Activated T-helper 2 cell treated with anti-CD3 and anti-CD28 coated beads, Interferon-gamma antibody, Interleukin-2, Interleukin-4, amounts not matched to agents 10 μg/mL and 5 μg/mL and 100 μg/mL, durations not matched to agents 14 hours and 24 hours and 36 hours (primary cell): ENCODE measurements around the gene SFMBT2. TPM values are rescaled to one million over a fixed set of nuclear protein-coding genes. Genes with fewer than 3 reads are reported as not detected.

Source experiments
- DNase-seq: peaks from one replicate; pipeline ENCODE4 v3.0.0; 2021; ENCODE audit warnings: low spot score
- H3K27ac Mint-ChIP-seq: one replicate; pipeline ENCODE4 v1.8.0; 2021; ENCODE audit warnings: mixed read lengths
- H3K27me3 Mint-ChIP-seq: one replicate; pipeline ENCODE4 v1.8.0; 2021; ENCODE audit warnings: low read depth, mixed read lengths
- H3K36me3 Mint-ChIP-seq: one replicate; pipeline ENCODE4 v1.8.0; 2021; ENCODE audit warnings: low read depth, mixed read lengths
- H3K4me1 Mint-ChIP-seq: one replicate; pipeline ENCODE4 v1.8.0; 2021; ENCODE audit warnings: low read depth, mixed read lengths
- H3K4me3 Mint-ChIP-seq: one replicate; pipeline ENCODE4 v1.8.0; 2021; ENCODE audit warnings: low read depth, mild to moderate bottlenecking, moderate library complexity, mixed read lengths
- H3K9me3 Mint-ChIP-seq: one replicate; pipeline ENCODE4 v1.8.0; 2021; ENCODE audit warnings: mixed read lengths
- intact Hi-C: fragments of 100-400 bp; cut with micrococcal nuclease; formaldehyde crosslinking; loops from one replicate; pipeline ENCODE4 v1.15.1; 2023
- total RNA-seq: library from RNA; stranded (reverse); gene quantifications from 2 replicates; pipeline ENCODE4 v1.2.3, GENCODE V29; 2022

Gene SFMBT2
- total RNA-seq, 1 donor from 2014 or later, result 27.6 TPM

DNA sequence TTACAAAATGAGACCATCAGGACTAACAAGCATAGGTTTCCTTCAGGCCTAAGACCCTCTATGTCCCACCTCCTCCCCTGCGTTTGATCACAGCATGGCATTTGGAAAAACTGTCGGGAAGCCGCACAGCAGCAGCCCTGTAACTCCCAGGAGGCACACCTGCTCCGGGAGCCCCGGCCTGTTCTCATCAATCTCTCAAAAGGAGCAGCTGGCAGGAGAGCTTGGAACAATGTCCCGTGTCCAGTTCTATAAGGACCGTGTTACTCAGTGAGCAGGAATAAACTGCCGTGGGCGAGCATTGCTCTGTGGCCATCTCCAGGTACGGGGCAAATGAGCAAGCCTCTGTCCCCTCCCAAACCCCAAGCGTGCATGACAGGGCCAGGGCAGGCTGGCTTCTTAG lies 236.9 kb downstream of the SFMBT2 start:
- Mint-ChIP-seq H3K36me3 (peaks cover 75% of the 10 kb centered on the region), H3K27ac (no peak overlapping the region), H3K4me3 (no peak overlapping the region), H3K9me3 (peaks cover 23% of the 10 kb centered on the region), H3K4me1 (peaks cover 2% of the 10 kb centered on the region), H3K27me3 (no peaks in the 10 kb centered on the region)
- DNase-seq, result no peak
- intact Hi-C loops, result no loop called here

- no peak for DNase-seq
- intact Hi-C loops, result no loop called here
- no peak overlapping the region for H3K4me3 Mint-ChIP-seq
- peaks cover 71% of the 10 kb centered on the region for H3K36me3 Mint-ChIP-seq
- H3K27ac Mint-ChIP-seq, result no peak overlapping the region
- peaks cover 20% of the 10 kb centered on the region for H3K9me3 Mint-ChIP-seq
- H3K27me3 Mint-ChIP-seq, result no peaks in the 10 kb centered on the region
- H3K4me1 Mint-ChIP-seq, result no peaks in the 10 kb centered on the region
Observed at GRCh38 chr10:7171825-7172224, 239.0 kb downstream of the SFMBT2 start.

DNA sequence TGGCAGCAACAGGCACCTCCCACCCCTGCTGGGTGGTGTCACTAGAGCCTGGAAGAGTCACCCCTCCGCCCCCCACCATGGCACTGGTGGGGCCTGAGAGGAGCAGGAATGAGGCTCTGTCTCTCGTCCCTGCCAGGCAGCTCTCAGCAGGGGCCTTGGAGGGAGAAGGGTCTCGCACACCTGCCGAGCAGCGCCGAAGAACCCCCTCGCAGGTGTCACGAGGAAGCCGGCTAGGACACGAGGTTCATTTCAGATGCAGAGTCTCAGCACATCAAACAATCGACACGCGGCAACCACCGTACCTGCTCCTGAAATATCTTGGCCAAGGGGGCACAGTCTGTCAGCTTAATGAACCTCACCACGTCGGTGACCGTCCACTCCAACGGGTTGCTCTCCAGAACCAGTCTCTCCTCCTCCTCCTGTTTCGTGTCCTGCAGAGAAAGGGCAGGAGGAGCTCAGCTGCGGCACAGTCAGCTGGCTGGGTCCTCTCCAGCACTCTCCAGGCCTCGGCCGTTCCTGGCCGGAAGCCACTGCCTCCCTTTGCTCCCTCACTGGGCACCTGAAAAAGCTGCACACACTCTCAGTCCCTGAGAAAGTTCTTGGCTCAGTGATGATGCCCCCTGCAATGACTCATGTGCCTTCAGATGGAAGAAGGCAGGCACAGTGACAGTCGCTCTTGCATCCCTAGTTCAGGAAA lies 240.1 kb downstream of the SFMBT2 start:
- intact Hi-C loops, result no loop called here
- Mint-ChIP-seq H3K27me3 (no peaks in the 10 kb centered on the region), H3K27ac (no peak overlapping the region), H3K9me3 (peaks cover 9% of the 10 kb centered on the region), H3K4me3 (no peak overlapping the region), H3K36me3 (peaks cover 66% of the 10 kb centered on the region), H3K4me1 (no peaks in the 10 kb centered on the region)
- DNase-seq, result no peak

DNA sequence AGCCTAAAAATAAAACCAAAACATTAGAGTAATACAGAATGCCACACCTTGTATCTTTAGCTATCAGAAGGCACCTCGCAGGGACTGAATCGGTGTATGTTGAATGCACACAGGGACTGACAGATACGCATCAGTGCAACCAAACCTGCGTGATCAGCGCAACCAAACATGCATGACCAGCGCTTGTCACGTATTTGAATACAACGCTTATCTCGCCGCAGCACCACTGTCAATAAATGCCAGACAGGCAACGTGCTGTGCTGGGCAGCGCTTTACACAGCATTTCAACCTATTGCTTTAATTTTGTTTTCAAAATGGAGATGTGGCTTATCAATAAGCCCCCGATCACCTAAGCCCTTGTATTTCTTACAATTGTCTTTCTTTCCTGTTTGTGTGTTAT lies 242.4 kb downstream of the SFMBT2 start:
- no peak for DNase-seq
- peaks cover 62% of the 10 kb centered on the region for H3K36me3 Mint-ChIP-seq

GRCh38 chr10:7165500-7166177 lies 245.2 kb downstream of the SFMBT2 start:
- Mint-ChIP-seq H3K27me3 (no peaks in the 10 kb centered on the region), H3K4me1 (no peaks in the 10 kb centered on the region)

More for the DNA sequence above, 242.4 kb downstream of the SFMBT2 start:
- no peaks in the 10 kb centered on the region for H3K4me1 Mint-ChIP-seq
- no peaks in the 10 kb centered on the region for H3K27me3 Mint-ChIP-seq
- intact Hi-C loops, result no loop called here
- H3K27ac Mint-ChIP-seq, result no peak overlapping the region
- H3K4me3 Mint-ChIP-seq, result no peak overlapping the region
- no peaks in the 10 kb centered on the region for H3K9me3 Mint-ChIP-seq

GRCh38 chr10:7164955-7165354 lies 245.9 kb downstream of the SFMBT2 start:
- H3K27me3 Mint-ChIP-seq, result no peaks in the 10 kb centered on the region
- intact Hi-C loops, result no loop called here
- peaks cover 77% of the 10 kb centered on the region for H3K36me3 Mint-ChIP-seq
- no peaks in the 10 kb centered on the region for H3K9me3 Mint-ChIP-seq
- no peak for DNase-seq
- peaks cover 4% of the 10 kb centered on the region for H3K4me1 Mint-ChIP-seq
- no peak overlapping the region for H3K27ac Mint-ChIP-seq
- H3K4me3 Mint-ChIP-seq, result no peak overlapping the region

More at GRCh38 chr10:7165500-7166177, 245.2 kb downstream of the SFMBT2 start:
- DNase-seq, result no peak
- H3K27ac Mint-ChIP-seq, result no peak overlapping the region
- intact Hi-C loops, result no loop called here
- no peaks in the 10 kb centered on the region for H3K9me3 Mint-ChIP-seq
- H3K36me3 Mint-ChIP-seq, result peaks cover 71% of the 10 kb centered on the region
- H3K4me3 Mint-ChIP-seq, result no peak overlapping the region

GRCh38 chr10:7162331-7162730 lies 248.5 kb downstream of the SFMBT2 start:
- H3K9me3 Mint-ChIP-seq, result no peaks in the 10 kb centered on the region
- no peak for DNase-seq
- H3K36me3 Mint-ChIP-seq, result peaks cover 79% of the 10 kb centered on the region
- H3K27me3 Mint-ChIP-seq, result no peaks in the 10 kb centered on the region
- H3K4me3 Mint-ChIP-seq, result no peak overlapping the region
- peaks cover 13% of the 10 kb centered on the region for H3K4me1 Mint-ChIP-seq
- intact Hi-C loops, result no loop called here
- H3K27ac Mint-ChIP-seq, result no peak overlapping the region

- Mint-ChIP-seq H3K36me3 (peaks cover 78% of the 10 kb centered on the region), H3K27ac (no peak overlapping the region), H3K27me3 (no peaks in the 10 kb centered on the region), H3K4me3 (no peak overlapping the region), H3K9me3 (no peaks in the 10 kb centered on the region), H3K4me1 (peaks cover 13% of the 10 kb centered on the region)
- no peak for DNase-seq
- intact Hi-C loops, result no loop called here
Observed at GRCh38 chr10:7161484-7162250, 249.2 kb downstream of the SFMBT2 start.

GRCh38 chr10:7159928-7160327 lies 250.9 kb downstream of the SFMBT2 start:
- intact Hi-C loops, result no loop called here
- Mint-ChIP-seq H3K27me3 (no peaks in the 10 kb centered on the region), H3K27ac (peak overlapping the region; percentile 58), H3K36me3 (peaks cover 68% of the 10 kb centered on the region), H3K4me1 (peaks cover 13% of the 10 kb centered on the region), H3K9me3 (no peaks in the 10 kb centered on the region), H3K4me3 (no peak overlapping the region)
- no peak for DNase-seq

DNA sequence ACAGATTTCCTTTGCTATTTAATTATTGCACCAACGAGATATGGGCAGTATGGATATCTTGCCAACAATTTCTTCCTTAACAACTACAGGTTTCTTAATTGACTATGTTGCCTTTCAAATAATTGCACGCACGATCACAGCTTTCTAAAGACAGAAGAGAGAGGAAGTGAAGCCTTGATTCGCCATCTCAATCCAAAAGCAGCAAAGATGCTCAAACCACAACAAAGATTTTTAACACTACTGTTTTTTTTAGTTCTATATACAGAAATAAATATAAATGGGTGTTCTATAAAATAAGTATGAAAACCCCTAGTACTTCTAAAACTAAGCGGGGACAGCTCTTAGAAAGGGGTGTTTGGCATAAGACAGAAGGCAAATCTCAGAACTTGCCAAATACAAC lies 251.3 kb downstream of the SFMBT2 start:
- Mint-ChIP-seq H3K4me3 (no peak overlapping the region), H3K9me3 (no peaks in the 10 kb centered on the region), H3K4me1 (peaks cover 13% of the 10 kb centered on the region), H3K36me3 (peaks cover 64% of the 10 kb centered on the region), H3K27ac (no peak overlapping the region), H3K27me3 (no peaks in the 10 kb centered on the region)
- intact Hi-C loops, result no loop called here
- no peak for DNase-seq

DNA sequence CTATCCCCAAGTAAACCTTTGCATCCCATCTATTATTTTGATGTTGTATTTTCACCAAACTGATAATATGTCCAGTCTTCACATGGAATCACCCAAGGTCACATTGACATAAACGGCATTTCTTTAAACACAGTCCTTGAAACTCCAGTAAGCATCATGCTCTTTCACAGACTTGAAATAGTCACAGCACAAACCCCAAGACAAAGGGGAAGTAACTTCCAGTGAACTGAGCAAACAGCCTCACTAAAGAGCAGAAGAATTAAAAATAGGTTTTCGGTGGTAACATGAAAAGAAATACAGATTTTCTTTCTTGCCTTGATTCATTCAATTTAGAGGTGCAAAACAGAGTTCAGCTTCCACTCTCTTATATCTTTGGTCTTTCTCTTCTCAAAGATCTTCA lies 253.7 kb downstream of the SFMBT2 start:
- no peak overlapping the region for H3K4me3 Mint-ChIP-seq
- intact Hi-C loops, result no loop called here
- DNase-seq, result no peak
- peaks cover 20% of the 10 kb centered on the region for H3K4me1 Mint-ChIP-seq
- H3K27ac Mint-ChIP-seq, result no peak overlapping the region
- peaks cover 12% of the 10 kb centered on the region for H3K27me3 Mint-ChIP-seq
- peaks cover 47% of the 10 kb centered on the region for H3K36me3 Mint-ChIP-seq
- peaks cover 4% of the 10 kb centered on the region for H3K9me3 Mint-ChIP-seq

DNA sequence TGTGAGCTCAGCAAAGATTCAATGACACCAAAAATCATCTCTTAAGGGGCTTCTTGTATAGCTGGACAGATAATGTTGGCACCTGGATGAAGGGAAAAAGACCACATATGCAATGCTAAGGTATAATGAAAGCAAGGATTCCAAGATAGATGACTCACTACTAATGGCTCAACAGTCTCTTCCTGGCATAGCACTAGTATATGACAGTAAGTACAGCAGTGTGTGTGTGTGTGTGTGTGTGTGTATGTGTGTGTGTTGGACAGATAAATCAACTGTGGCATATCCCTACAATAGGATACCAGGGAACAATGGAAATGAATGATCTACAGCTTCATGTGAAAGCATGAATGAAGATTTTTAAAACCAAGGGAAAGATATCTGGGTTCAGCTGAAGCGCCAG lies 257.1 kb downstream of the SFMBT2 start:
- intact Hi-C loops, result no loop called here
- no peak overlapping the region for H3K27ac Mint-ChIP-seq
- peaks cover 17% of the 10 kb centered on the region for H3K36me3 Mint-ChIP-seq
- H3K27me3 Mint-ChIP-seq, result peaks cover 17% of the 10 kb centered on the region
- H3K4me3 Mint-ChIP-seq, result no peak overlapping the region
- no peak for DNase-seq
- peaks cover 8% of the 10 kb centered on the region for H3K4me1 Mint-ChIP-seq
- peaks cover 4% of the 10 kb centered on the region for H3K9me3 Mint-ChIP-seq

GRCh38 chr10:7152982-7153381 lies 257.9 kb downstream of the SFMBT2 start:
- DNase-seq, result no peak
- no peak overlapping the region for H3K4me3 Mint-ChIP-seq
- peaks cover 6% of the 10 kb centered on the region for H3K4me1 Mint-ChIP-seq
- intact Hi-C loops, result no loop called here
- no peak overlapping the region for H3K27ac Mint-ChIP-seq
- H3K36me3 Mint-ChIP-seq, result peaks cover 9% of the 10 kb centered on the region
- peaks cover 20% of the 10 kb centered on the region for H3K27me3 Mint-ChIP-seq
- peaks cover 4% of the 10 kb centered on the region for H3K9me3 Mint-ChIP-seq
